Measurements from ENCODE around the gene TMEM212.
"Not testable (repeated sequence)": the region's sequence is repeated elsewhere in the genome, so short reads cannot be mapped to it uniquely, and the experiment has no call there.

TMEM212 gene

GRCh38 chr3:171813278-171813896 is 29.8 kb upstream of the TMEM212 start:
- DNase-seq: no peak

DNA sequence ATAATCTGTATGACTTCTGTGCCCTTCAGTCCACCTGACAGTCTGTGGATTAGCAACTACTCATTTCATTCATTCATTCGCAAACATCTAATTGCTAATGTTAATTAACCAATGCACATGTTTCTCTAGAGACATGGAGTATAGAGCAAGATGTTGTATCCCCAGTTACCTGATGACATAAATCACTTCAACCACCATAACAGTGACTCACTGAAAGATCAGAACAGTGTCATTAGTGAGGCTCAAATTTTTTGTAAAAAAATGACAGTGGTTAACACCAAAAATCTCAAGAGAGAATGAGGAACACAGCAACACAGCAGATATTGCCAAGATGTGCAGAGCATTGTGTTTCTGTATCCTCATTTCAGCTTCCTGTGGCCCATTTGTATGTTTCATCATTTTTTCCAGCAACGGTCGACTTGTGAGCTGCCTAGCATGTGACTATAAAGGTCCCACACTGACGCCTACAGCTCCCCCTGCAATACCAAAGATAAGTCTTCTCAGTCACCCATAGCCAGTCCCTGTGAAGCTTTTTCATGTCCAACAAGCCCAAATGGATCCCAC is 29.2 kb upstream of the TMEM212 start:
- DNase-seq: no peak

GRCh38 chr3:171814662-171815061 is 28.5 kb upstream of the TMEM212 start:
- not testable (repeated sequence) for DNase-seq

DNA sequence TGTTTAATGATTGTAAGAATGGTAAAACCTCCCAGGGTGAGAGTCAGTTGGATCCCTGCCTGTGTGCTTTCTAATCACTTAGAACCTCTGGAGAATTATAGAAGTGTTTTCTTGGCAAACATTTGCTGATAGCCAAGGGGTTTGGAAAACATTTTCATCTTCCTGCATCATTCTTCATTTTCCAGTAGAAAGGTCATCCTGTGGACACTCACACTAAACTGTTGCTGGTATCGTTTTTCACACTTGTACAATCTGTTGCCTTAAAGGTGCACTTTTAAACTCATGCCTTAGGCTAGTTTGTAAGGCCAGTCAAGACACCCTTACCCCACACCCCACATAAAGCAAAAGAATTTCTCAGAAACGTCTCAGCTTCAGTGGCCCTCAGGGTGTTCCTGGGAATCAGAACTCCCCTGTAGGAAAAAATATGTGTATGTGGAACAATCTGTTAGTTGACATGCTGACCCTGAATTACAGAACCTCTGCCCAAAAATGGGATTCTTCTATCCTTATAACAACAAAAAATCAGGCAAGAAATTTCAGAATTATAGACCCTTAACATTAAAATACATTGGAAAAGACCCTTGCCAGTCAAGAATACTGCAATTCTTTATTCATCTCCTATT is 27.1 kb upstream of the TMEM212 start:
- DNase-seq: no peak

- DNase-seq: no peak
These were observed 25.9 kb upstream of the TMEM212 start for GRCh38 chr3:171817074-171817800.

GRCh38 chr3:171821044-171821443 is 22.1 kb upstream of the TMEM212 start:
- DNase-seq: no peak

DNA sequence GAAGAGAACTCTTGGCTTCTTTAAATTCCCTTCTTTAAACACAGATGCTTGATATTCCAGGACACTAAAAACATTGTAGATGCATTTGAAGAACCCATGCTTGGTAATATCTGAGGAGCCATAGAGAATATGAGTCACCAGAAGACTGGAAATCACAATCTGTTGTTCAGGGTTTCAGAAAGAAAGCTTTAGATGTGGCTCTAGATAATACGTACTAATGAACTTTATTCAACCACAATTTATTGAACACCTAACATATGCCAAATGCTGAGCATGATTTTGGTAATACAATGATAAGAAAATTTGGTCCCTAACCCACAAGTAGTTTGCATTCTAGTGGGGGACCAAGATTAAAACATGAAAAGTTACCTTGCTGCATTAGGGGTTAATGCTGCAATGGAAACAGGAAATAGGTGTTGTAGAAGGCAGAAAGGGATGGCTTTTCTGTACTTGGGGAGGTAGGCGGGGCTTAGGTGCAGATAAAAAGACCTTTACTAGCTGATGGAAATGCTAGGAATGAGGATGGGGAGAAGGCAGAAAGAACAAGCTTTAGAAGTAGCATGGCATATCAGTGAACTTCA is 21.3 kb upstream of the TMEM212 start:
- no peak for DNase-seq

- DNase-seq: no peak
These were observed 20.6 kb upstream of the TMEM212 start for GRCh38 chr3:171822431-171823106.

GRCh38 chr3:171824116-171824515 is 19.0 kb upstream of the TMEM212 start:
- no peak for DNase-seq

DNA sequence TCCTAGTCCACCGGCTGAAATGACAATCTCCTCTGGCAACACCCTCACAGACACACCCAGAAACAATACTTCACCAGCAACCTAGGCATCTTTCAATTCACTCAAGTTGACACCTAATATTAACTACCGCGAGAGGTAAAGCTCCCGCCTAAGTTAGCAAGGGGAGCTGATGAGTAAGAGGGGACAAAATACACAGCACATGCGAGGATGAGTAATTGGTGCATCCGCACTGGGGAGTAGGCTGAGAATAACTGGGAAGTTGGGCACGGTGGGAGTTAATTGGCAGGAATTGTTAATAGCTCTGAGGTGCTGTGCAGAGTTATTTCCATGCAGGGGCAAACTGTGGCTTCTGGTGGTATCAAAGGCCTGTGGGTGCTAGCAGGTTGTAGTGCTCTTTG is 18.3 kb upstream of the TMEM212 start:
- DNase-seq: no peak

DNA sequence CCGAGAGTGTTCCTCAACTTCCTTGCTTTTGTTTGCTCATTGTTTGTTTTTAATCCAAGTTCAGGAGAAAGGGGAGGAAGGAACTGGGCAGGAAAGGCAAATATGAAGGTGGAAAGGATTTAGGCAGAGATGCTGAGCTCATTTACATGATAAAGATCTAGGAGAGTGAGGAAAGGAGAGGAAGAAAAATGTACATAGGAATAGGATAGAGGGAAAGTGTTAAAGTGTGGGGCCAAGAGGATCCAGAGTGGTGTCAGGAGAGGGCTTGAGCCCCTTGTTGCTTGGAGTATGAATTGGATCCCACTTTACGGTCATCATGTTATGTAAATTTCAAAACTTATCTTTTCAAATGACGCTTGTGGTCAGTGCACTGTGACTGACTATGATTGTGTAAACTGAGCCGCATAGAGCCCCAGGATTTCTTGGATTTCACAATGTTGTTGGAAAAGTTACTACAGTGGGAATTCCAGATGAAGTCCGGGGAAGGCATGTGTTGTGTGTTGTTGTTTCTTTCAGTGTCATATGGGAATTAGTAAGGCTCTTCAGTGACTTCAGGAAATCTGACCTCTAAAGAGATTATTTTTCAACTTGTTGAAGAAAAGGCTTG is 17.8 kb upstream of the TMEM212 start:
- DNase-seq: no peak

- no peak for DNase-seq
These were observed 15.8 kb upstream of the TMEM212 start for GRCh38 chr3:171827385-171827784.

GRCh38 chr3:171827836-171828458 is 15.2 kb upstream of the TMEM212 start:
- no peak for DNase-seq

- DNase-seq: no peak
These were observed 14.0 kb upstream of the TMEM212 start for GRCh38 chr3:171828902-171829770.

DNA sequence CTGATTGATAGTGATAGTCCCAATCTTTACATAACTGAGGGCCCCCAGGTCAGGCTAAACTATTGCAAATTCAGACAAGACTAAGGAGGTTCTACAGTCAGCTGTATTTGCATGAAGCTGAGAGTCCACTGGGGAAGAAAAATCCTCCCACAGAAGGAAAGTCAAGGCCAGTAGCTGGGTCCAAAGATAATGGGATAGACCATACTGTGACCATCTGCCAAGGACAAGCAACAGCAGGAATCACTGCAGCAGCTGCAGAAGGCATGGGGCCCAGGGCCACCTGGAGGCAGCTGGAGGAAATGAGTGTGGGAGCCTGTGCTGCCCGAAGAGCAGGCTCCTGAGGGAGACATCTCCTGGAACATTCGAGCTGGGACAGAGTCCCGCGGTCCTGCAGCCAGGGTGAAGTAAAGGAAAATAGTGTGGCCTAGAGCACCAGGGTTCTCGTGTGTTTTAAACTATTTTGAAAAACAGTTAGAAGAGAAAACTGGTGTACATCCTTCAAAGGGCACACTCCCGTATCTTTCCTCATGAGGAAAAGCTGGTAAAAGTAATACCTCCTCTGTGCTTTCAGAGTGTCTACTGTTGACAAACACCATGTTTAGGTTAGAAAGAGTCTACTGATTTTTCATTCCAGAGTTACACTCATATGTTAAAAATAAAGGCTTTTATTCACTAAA is 13.2 kb upstream of the TMEM212 start:
- peak; percentile 33 for DNase-seq

DNA sequence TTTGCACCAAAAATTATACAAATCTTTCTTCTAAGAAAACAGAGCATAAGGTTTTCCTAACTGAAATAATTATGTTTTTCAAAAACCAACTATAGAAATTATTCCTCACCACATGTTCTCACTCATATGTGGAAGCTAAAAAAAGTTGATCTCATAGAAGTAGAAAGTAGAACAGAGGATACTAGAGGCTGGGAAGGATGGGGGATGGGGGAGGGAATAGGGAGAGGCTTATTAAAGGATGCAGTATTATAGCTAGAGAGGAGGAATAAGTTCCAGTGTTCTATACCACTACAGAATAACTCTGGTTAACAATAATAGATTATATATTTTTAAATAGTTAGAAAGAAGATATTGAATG is 12.7 kb upstream of the TMEM212 start:
- no peak for DNase-seq

GRCh38 chr3:171831936-171832335 is 11.2 kb upstream of the TMEM212 start:
- no peak for DNase-seq

- DNase-seq: no peak
These were observed 10.2 kb upstream of the TMEM212 start for GRCh38 chr3:171832989-171833388.

DNA sequence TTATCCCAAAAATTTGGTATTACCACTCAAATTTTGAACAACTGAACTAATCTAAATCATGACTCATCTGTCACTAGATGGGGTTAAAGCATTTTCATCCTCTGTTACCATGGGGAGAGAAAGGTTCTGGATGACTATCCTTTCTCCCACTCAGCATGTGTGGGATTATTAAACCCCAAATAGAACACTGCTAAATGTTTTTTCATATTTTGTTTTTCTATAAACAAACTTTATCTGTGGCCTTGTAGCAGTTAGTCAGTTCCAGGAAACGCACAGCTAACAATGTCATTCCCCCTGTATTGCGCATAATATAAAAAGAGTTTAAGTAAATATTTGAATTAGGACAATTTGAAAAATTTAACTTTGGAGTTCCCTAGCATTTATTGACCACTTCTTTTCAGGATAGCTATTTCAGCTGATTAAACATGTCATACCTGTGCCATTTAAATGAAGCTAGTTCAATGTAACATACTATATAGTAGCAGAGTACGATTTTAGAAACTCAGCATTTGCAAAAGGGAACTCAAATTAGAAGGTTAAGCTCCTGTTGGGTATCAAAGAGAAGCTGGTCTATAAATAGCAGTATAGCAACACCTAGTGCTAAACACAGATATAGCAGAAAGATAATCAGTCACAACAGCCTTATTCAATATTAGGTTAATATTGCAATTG is 9.2 kb upstream of the TMEM212 start:
- DNase-seq: peak; percentile 52

GRCh38 chr3:171834461-171834801 is 8.7 kb upstream of the TMEM212 start:
- no peak for DNase-seq
